AG04449 (cell line): ENCODE data around the gene MAD1L1.

Experiments
- CTCF ChIA-PET: fragments of 350-600 bp; formaldehyde crosslinking; extraction: SDS; loops from one replicate; lab custom pipeline; 2021; ENCODE audit warnings: antibody characterized with exemption; lab: Yijun Ruan, JAX
- POLR2A ChIA-PET: fragments of 400-600, 350-600 bp; formaldehyde crosslinking; extraction: SDS; loops from one replicate; lab custom pipeline; 2020; ENCODE audit warnings: antibody characterized with exemption, inconsistent platforms; lab: Yijun Ruan, JAX
- DNase-seq: peaks from one replicate; pipeline ENCODE4 v3.0.0-alpha.2; 2010; ENCODE audit warnings: low read depth, low spot score
- H3K4me3 ChIP-seq: 2 replicates; pipeline ENCODE4 v1.5.1; 2011; ENCODE audit warnings: low read depth, mild to moderate bottlenecking, control low read depth, low read length
- TF ChIP-seq, protein P1 (sequence below): IDR thresholded peaks from one replicate; pipeline ENCODE4 v1.5.1; 2011; ENCODE audit warnings: mild to moderate bottlenecking, moderate library complexity, low read length, control low read depth, inconsistent platforms; ENCODE audit not compliant: insufficient read depth; ENCODE audit errors: missing control alignments

The MAD1L1 gene

GRCh38 chr7:1910081-1910685, 322.6 kb downstream of the MAD1L1 start:
- CTCF ChIA-PET = no interaction called here
- no peak overlapping the region for H3K4me3 ChIP-seq
- POLR2A ChIA-PET = no interaction called here
- no peak for DNase-seq
- TF ChIP-seq, protein P1, sequence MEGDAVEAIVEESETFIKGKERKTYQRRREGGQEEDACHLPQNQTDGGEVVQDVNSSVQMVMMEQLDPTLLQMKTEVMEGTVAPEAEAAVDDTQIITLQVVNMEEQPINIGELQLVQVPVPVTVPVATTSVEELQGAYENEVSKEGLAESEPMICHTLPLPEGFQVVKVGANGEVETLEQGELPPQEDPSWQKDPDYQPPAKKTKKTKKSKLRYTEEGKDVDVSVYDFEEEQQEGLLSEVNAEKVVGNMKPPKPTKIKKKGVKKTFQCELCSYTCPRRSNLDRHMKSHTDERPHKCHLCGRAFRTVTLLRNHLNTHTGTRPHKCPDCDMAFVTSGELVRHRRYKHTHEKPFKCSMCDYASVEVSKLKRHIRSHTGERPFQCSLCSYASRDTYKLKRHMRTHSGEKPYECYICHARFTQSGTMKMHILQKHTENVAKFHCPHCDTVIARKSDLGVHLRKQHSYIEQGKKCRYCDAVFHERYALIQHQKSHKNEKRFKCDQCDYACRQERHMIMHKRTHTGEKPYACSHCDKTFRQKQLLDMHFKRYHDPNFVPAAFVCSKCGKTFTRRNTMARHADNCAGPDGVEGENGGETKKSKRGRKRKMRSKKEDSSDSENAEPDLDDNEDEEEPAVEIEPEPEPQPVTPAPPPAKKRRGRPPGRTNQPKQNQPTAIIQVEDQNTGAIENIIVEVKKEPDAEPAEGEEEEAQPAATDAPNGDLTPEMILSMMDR = no peak

DNA sequence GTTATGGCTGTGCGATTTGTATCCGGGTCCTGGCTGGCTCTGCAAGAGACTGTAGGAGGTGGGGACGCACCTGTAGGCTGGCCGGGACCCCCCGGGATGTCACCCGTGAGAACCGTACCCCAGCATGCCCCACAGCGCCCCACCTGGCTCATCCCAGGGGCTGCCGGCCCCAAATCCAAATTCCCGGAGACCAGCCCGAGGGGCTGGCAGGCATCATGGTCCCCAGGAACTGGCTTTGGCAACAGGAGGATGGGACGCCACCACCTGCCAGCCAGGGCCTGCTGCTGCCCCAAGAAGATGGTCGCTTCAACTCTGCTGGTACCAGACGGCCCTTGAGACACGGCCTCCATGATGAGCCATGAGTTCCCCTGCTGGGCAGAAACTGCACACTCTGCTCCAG, 323.3 kb downstream of the MAD1L1 start:
- CTCF ChIA-PET = no interaction called here
- TF ChIP-seq, protein P1 = no peak
- no peak for DNase-seq
- POLR2A ChIA-PET = no interaction called here
- H3K4me3 ChIP-seq = no peak overlapping the region

DNA sequence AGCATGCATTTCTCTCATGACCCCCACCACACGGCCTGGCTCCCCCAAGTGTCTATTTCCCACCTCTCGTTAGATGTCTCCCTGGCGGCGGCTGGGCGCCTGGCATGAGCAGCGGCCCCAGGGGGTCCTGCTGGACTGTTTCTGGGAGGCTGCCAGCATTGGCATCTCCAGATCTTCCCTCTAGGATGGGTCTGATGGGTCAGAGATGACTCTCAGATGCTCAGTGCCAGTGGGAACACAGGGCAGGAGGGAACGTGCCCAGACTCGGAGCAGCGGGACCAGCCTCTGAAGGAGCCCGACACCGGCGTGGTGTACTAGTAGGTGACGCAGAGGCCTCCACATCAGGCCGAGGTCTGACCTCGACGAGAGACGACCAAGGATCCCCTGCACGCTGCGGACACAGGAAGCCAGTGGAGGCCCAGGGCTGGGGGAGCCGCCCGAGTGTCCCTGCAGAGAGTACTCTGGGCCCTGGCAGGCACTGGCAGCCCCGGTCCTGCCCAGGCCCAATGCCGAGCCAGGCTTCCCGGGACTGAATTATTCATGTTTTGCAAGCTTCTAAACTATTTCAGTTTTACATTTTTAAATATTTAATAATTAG, 323.8 kb downstream of the MAD1L1 start:
- no peak overlapping the region for H3K4me3 ChIP-seq
- ChIA-PET POLR2A (no interaction called here), CTCF (no interaction called here)
- TF ChIP-seq, protein P1 = no peak
- no peak for DNase-seq

GRCh38 chr7:1907751-1908365, 324.9 kb downstream of the MAD1L1 start:
- DNase-seq = no peak
- CTCF ChIA-PET = interaction anchor here (2.8 kb wide), 1 partner anchor 15 kb away, joined by 10 read pairs; no protein-coding TSS in a partner anchor
- TF ChIP-seq, protein P1 = no peak
- POLR2A ChIA-PET = no interaction called here
- H3K4me3 ChIP-seq = no peak overlapping the region

GRCh38 chr7:1906988-1907745, 325.6 kb downstream of the MAD1L1 start:
- DNase-seq = no peak
- ChIA-PET CTCF (interaction anchor here (2.8 kb wide), 1 partner anchor 15 kb away, joined by 10 read pairs; no protein-coding TSS in a partner anchor), POLR2A (no interaction called here)
- H3K4me3 ChIP-seq = no peak overlapping the region
- TF ChIP-seq, protein P1 = no peak
